GM18511 (cell line): ENCODE results near the gene NECAB3.

Experiments used
- ATAC-seq: cut with Tn5 transposase; IDR thresholded peaks from one replicate; pipeline ENCODE4 v1.9.1; 2021; ENCODE audit warnings: mild to moderate bottlenecking, moderate library complexity; ENCODE audit not compliant: unreplicated experiment

NECAB3 gene

GRCh38 chr20:33679758-33680485 is 5.7 kb upstream of the NECAB3 start:
- peak; percentile 68 for ATAC-seq

DNA sequence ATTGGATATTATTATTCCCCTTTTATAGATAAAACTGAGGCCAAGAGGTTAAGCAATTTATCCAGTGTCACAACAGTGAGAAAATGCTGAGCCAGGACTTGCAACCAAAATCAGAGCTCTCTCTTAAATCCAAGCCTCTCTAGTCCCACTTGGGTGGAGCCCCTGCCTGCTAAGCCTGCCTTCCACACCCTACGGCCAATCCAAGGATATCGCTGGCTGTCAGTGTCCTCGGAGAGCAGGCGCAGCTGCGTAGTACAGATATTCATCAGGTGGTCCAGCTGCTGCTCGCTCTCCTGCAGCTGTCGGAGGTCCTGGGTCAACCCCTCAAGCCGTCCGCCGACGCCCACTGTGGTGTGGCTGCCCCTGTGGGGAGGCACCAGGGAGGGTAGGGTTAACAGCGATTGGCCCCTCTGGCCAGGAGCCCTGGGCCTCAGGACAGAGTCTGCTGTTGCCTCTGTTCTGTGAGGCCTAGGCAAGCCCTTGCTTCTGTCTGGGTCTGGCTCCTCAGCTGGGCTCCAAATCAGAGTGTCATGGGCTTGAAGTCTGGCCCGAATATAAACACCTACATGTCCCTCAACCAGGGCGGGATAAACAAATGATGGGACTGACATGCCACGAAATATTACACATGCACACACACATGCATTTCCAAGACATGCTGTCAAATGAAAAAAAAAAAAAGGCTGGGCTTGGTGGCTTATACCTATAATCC is 3.9 kb upstream of the NECAB3 start:
- no peak for ATAC-seq

DNA sequence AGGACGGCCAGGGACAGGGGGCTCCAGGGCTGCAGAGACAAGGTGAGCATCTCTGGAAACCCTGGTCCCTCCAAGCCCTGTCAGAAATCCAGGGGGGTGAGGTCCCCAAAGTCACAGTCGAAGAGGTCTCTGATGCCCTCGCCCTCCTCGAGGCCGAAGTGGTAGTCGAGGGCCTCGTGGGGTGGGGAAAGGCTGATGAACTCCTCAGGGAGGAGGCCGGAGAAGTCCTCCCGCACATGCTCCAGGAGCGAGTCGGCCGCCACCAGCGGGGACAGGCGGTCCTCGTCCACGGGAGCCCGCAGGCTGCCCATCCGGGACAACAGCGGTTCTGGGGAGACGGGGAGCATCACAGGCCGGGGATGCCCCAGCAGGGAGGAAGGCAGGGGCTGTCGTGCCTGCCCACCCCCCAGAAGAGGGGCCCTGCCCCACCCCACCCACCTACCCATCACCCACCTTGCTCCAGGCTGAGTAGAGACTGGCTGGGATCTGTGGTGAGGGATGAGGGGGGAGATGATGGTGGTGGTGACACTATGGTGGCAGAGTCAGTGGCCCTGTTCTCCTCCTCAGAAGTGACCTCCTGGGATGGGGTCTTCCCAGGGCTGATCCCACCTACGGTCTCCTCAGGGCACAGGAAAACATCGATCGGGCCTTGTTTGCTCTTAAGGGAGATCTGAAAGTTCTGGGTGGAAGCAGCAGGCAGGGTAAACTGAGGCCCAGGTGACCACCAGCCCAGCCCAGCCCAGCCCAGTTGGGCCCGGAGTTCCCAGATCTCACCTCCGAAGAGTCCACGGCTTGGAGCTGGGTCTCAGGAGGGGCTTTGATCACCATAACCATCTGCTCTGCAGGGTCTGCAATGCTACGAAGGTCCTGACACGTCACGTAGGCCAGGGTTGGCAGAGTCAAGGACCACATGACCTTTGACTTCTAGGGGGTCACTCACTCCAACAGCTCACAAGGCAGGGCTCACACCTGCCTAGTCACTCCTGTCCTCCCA is 2.7 kb upstream of the NECAB3 start:
- no peak for ATAC-seq

- no peak for ATAC-seq
These were observed 1.9 kb upstream of the NECAB3 start for GRCh38 chr20:33676121-33676520.

GRCh38 chr20:33675136-33675959 is 1.1 kb upstream of the NECAB3 start:
- ATAC-seq = no peak

- ATAC-seq = peak; percentile 53
These were observed 576 bp downstream of the NECAB3 start for GRCh38 chr20:33673410-33674293.

GRCh38 chr20:33673114-33673409 is 1.2 kb downstream of the NECAB3 start:
- no peak for ATAC-seq

DNA sequence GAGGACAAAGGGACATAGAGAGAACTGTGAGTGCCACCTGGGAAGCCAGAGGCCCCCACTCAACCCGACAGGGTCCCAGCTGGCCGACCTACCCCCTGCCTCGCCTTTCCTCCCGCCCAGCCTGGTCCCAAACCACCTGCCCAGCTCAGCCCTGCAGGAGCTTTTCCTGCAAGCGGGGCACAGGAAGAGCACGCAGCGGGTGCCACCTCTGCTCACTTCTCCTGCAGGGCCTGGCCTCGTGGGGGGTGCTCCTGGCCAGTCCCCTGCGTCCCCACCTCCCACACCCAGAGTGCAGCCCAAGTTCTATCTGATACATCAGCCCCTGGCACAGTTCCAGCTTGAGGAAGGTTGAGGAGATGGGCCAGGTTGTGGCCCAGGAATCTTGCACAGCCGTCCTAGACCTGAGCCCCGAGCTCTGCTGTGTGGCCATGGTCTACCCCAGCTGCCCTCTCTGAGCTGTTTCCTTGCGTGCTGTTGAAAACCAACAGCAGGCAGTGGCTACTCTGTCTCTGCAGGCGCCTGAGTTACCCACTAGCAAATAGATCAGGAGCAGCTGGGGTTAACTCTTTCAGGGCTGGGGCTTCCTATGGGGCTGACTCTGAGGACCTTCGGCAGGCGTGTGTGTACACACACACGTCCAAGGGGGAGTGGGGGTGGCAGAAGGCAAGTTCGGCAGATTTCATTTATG is 1.7 kb downstream of the NECAB3 start:
- ATAC-seq = no peak

DNA sequence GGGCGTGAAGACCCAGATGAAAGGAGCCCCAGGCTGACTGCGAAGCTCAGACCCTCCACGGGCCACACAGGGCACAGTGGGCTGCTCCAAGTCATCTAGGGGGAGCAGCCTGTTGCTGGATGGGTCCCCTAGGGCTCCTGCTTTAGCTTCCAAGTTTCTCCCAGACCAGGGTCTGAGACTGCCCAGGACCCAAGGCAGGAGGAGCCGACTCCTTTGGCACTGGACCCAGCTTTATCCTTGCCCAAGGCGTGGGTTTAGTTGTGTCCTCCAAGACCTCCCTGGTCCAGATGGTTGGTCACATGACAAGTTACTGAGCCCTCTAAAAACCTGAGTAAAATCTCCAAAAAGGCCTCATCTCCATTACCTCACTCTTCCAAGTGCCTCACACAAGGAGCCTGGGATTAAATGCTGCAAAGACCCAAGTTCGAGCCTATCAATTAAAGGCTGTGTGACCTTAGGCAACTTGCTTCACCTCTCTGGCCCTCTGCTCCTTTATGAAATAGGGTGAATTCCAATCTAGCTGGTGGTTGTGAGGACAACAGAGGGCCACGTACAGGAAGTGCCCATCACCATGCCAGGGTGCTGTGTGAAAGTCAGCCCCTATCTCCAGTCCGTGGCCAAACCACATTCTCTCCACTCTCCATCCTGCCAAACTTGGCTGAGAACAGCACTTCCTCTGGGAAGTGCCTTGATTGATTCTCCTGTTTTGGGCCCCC is 2.5 kb downstream of the NECAB3 start:
- ATAC-seq = no peak

DNA sequence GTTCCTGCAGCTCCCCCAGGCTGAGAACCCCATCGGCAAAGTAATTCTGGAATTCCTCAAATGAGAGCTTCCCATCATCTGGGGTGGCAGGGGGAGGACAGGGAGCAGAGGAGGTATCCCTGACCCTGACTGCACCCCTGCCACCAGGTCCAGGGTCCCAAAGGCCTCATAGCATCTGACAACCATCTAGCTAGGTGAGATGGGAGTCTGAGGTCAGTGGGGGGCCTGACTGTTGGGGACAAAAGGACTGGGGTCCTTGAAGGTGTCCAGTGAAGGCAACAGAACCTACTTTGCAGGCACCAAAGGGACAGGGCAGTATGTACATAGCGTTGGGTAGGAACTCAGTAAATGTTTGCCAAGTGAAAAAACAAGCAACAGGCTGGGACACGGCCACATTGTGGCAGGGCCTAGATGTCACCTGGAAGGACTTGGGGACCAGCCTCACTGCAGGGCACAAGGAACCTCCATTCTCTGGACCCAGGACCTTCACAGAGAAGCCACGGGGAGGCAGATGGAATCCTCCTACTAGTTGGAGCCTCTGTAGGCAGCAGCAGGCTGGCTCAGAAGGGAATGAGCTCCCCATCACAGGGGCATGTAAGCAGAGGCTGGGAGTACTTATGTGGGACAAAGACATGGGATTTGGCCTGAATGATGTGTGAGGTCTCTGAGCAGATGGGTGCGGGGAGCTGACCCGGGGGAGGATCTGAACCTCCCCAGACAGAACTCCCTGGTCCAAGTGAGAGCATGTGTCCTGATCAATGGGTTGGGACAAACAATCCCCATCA is 3.3 kb downstream of the NECAB3 start:
- no peak for ATAC-seq

- no peak for ATAC-seq
These were observed 4.2 kb downstream of the NECAB3 start for GRCh38 chr20:33669873-33670640.

GRCh38 chr20:33669224-33669623 is 5.0 kb downstream of the NECAB3 start:
- ATAC-seq = no peak

- no peak for ATAC-seq
These were observed 5.6 kb downstream of the NECAB3 start for GRCh38 chr20:33668466-33669155.

GRCh38 chr20:33667676-33668465 is 6.4 kb downstream of the NECAB3 start:
- peak; percentile 37 for ATAC-seq

DNA sequence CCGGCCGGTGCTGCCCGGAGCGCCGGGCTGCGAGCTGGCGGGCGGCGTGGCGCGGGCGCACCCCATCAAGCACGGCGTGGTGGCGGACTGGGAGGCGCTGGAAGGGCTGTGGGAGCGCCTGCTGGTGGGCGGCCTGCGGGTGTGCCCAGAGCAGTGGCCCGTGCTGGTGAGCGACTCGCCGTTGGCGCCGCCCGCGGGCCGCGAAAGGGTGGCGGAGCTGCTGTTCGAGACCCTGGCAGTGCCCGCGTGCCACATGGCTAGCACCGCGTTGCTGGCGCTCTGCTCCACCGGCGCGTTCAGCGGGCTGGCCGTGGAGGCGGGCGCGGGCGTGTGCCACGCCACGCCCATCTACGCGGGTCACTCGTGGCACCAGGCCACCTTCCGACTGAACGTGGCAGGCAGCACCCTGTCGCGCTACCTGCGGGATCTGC is 7.0 kb downstream of the NECAB3 start:
- ATAC-seq = peak; percentile 14
